ENCODE measurements around the gene CDH8.

CDH8 gene

DNA sequence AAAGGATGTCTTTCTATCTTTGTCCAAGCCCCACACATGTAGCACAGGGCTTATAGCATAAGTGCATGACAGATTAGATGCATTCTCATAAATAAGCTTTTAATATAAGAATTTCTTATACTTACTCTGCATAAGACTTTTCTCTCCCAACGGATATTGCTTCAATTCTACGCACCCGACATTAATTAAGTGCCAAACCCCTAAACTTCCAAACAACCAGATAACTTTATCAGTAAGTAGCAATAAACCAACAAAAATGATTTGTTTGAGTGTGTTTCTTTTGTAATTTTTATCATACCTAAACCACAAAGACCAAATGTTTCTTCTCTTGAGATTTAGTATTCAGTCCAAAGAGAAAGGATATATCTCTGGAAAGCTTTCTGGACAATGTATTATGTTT is 391.5 kb downstream of the CDH8 start:
- no peak for DNase-seq (ENCODE audit: low spot score)

DNA sequence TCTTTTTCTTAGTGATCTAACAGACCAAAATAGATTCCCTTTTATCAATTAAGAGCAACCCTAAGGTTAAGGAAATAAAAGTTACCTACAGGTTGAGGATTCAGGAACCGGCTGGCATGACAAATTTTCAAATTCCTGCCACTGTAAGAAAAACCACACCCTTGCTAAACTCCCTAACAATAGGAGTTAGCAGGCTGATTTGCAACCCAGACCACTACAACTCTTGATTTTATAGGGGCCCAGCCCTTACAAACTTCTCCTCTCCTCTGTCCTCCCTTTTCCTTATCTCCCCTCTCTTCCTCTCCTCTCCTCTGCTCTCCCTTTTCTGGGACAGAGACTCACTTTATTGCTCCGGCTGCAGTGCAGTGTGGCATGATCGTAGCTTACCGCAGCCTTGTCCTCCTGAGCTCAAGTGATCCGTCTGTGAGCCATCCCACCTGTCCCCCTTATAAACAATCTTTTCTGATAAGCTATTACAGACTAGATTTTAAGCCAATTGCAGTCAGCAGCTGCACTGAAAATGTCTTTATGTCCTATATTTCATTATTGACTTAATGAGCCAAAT is 418.9 kb downstream of the CDH8 start:
- DNase-seq (ENCODE audit: low spot score): no peak

DNA sequence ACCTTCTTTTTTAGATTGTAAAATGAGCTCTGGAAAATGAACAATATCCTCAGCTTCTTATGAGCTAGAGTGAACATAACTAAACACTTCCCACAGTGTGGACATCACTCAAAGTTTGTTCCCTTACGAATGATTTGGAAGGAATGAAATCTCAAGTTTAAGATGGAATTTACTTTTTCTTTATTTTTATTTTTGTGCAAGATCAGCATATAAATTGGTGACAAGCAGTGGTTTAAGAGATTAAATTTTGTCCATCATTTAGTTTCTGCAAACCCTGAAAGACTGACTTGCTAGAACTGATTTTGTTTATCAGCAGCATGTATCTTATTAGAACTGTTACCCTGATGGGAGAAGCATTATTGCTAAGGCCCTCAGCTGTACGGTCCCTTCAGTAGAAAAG is 420.1 kb downstream of the CDH8 start:
- no peak for DNase-seq (ENCODE audit: low spot score)

DNA sequence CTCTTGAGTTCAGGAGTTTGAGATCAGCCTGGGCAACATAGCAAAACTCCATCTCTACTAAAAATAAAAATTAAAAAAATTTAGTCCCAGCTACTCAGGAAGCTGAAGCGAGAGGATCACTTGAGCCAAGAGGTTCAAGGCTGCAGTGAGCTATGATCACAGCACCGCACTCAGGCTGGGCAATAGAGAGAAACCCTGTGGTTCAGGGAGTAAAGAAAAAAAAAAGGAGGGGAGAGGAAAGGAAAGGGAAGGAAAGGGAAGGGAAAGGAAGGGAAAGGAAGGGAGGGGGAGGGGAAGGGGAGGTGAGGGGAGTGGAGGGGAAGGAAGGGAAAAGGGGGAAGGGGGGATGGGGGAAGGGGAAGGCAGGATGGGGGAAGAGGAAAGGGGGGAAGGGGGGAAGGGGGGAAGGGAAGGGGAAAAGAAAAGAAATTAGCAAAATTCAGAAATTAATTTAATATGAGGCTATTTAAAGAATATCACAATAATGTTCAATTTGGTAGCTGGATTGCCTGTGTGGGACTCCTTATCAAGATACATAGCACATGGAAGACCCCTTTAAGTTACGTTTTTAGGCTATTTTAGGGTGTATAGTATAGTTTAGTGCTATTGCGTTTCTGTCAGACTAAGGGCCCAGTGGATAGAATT is 424.3 kb downstream of the CDH8 start:
- no peak for DNase-seq (ENCODE audit: low spot score)

DNA sequence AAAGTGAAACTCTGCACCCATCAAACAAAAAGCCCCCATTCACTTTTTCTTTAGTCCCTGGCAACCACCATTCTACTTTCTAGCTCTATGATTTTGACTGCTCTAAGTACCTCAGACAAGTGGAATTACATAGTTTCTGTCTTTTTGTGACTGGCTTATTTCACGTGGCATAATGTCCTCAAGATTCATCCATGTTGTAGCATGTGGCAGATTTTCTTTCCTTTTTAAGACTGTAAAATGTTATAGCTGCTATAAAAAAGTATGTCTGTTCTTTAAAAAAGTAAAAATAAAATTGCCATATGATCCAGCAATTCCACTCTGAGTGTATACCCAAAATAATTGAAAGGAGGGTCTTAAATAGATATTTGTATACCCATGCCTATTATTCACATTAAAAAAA is 429.7 kb downstream of the CDH8 start:
- no peak for DNase-seq (ENCODE audit: low spot score)

Data from Ammon's horn (tissue), 1 donor.